ENCODE data around the gene RNASE11. TPM values are rescaled to one million over a fixed set of nuclear protein-coding genes. Genes with fewer than 3 reads are reported as not detected.
"Not testable (repeated sequence)": the region's sequence is repeated elsewhere in the genome, so short reads cannot be mapped to it uniquely, and the experiment has no call there.

The RNASE11 gene
- total RNA-seq, 1 donor from 2014 or later: not detected

GRCh38 chr14:20601522-20601921, 13.7 kb upstream of the RNASE11 start:
- no peak for DNase-seq
- no peaks in the 10 kb centered on the region for H3K36me3 ChIP-seq
- no peak overlapping the region for H3K4me3 ChIP-seq
- no peaks in the 10 kb centered on the region for H3K9me3 ChIP-seq (replicated peaks)
- intact Hi-C loops (cut with micrococcal nuclease): loop anchor here (10.0 kb wide), 1 partner anchor 187 kb away; the partner anchor contains the start of gene TEP1
- no peak for TF ChIP-seq CTCF (IDR thresholded peaks at IDR 0.05; ENCODE audit: borderline replicate concordance)
- no peaks in the 10 kb centered on the region for H3K4me1 ChIP-seq
- no peaks in the 10 kb centered on the region for H3K27me3 ChIP-seq (ENCODE audit: low read depth)
- H3K27ac ChIP-seq (replicated peaks): no peak overlapping the region

GRCh38 chr14:20597108-20597507, 9.3 kb upstream of the RNASE11 start:
- Histone ChIP-seq H3K4me3 (no peak overlapping the region), H3K9me3 (replicated peaks) (no peaks in the 10 kb centered on the region), H3K4me1 (no peaks in the 10 kb centered on the region), H3K27ac (replicated peaks) (no peak overlapping the region), H3K36me3 (no peaks in the 10 kb centered on the region), H3K27me3 (ENCODE audit: low read depth) (peaks cover 8% of the 10 kb centered on the region)
- TF ChIP-seq CTCF (IDR thresholded peaks at IDR 0.05; ENCODE audit: borderline replicate concordance): no peak
- DNase-seq: no peak
- intact Hi-C loops (cut with micrococcal nuclease): no loop called here

- H3K27me3 ChIP-seq (ENCODE audit: low read depth); intact Hi-C loops (cut with micrococcal nuclease); H3K27ac ChIP-seq (replicated peaks); H3K9me3 ChIP-seq (replicated peaks); H3K36me3 ChIP-seq; H3K4me1 ChIP-seq; DNase-seq; H3K4me3 ChIP-seq: not testable (repeated sequence)
Measured at GRCh38 chr14:20595726-20596125, 7.9 kb upstream of the RNASE11 start.

- intact Hi-C loops (cut with micrococcal nuclease): no loop called here
- H3K27me3 ChIP-seq (ENCODE audit: low read depth): peaks cover 8% of the 10 kb centered on the region
- no peak for DNase-seq
- no peak overlapping the region for H3K27ac ChIP-seq (replicated peaks)
- H3K9me3 ChIP-seq (replicated peaks): no peaks in the 10 kb centered on the region
- no peaks in the 10 kb centered on the region for H3K4me1 ChIP-seq
- H3K4me3 ChIP-seq: no peak overlapping the region
- no peaks in the 10 kb centered on the region for H3K36me3 ChIP-seq
- no peak for TF ChIP-seq CTCF (IDR thresholded peaks at IDR 0.05; ENCODE audit: borderline replicate concordance)
Measured at GRCh38 chr14:20592574-20592973, 4.8 kb upstream of the RNASE11 start.

- intact Hi-C loops (cut with micrococcal nuclease): no loop called here
- H3K4me1 ChIP-seq: no peaks in the 10 kb centered on the region
- H3K27me3 ChIP-seq (ENCODE audit: low read depth): peaks cover 8% of the 10 kb centered on the region
- H3K36me3 ChIP-seq: no peaks in the 10 kb centered on the region
- H3K27ac ChIP-seq (replicated peaks): no peak within 1 kb of the TSS
- H3K4me3 ChIP-seq: no peak within 1 kb of the TSS
- no peak for TF ChIP-seq CTCF (IDR thresholded peaks at IDR 0.05; ENCODE audit: borderline replicate concordance)
- H3K9me3 ChIP-seq (replicated peaks): no peaks in the 10 kb centered on the region
- DNase-seq: no peak
Measured at GRCh38 chr14:20591235-20591634, 3.4 kb upstream of the RNASE11 start, which contains the start of gene RNASE12. Gene RNASE12 (minus strand): TSS chr14:20591376. CDS start chr14:20590723, 653 bp downstream.

- no peak for DNase-seq
- H3K27ac ChIP-seq (replicated peaks): no peak overlapping the region
- intact Hi-C loops (cut with micrococcal nuclease): no loop called here
- H3K9me3 ChIP-seq (replicated peaks): no peaks in the 10 kb centered on the region
- no peak for TF ChIP-seq CTCF (IDR thresholded peaks at IDR 0.05; ENCODE audit: borderline replicate concordance)
- H3K36me3 ChIP-seq: no peaks in the 10 kb centered on the region
- H3K4me1 ChIP-seq: no peaks in the 10 kb centered on the region
- H3K4me3 ChIP-seq: no peak overlapping the region
- peaks cover 15% of the 10 kb centered on the region for H3K27me3 ChIP-seq (ENCODE audit: low read depth)
Measured at GRCh38 chr14:20583908-20584307, 3.9 kb downstream of the RNASE11 start.

Data from left ventricle myocardium inferior (tissue), 1 donor.